HG03342 (cell line): ENCODE measurements around the gene ADH4.
"Not testable (repeated sequence)": the region's sequence is repeated elsewhere in the genome, so short reads cannot be mapped to it uniquely, and the experiment has no call there.

ENCODE experiments used
- ATAC-seq: cut with Tn5 transposase; IDR thresholded peaks from one replicate; pipeline ENCODE4 v1.9.1; 2021; ENCODE audit warnings: mild to moderate bottlenecking, moderate library complexity; ENCODE audit not compliant: unreplicated experiment

The ADH4 gene

GRCh38 chr4:99084595-99084994 is 59.5 kb downstream of the ADH4 start:
- ATAC-seq, result no peak

GRCh38 chr4:99082192-99082591 is 61.9 kb downstream of the ADH4 start:
- ATAC-seq, result no peak

- ATAC-seq, result not testable (repeated sequence)
These were observed 63.2 kb downstream of the ADH4 start for GRCh38 chr4:99080869-99081268.

- ATAC-seq, result no peak
These were observed 64.3 kb downstream of the ADH4 start for GRCh38 chr4:99079625-99080295.

- no peak for ATAC-seq
These were observed 65.0 kb downstream of the ADH4 start for GRCh38 chr4:99078931-99079624.

GRCh38 chr4:99078336-99078735 is 65.8 kb downstream of the ADH4 start:
- ATAC-seq, result no peak

GRCh38 chr4:99077177-99077576 is 66.9 kb downstream of the ADH4 start:
- ATAC-seq, result no peak

- no peak for ATAC-seq
These were observed 67.7 kb downstream of the ADH4 start for GRCh38 chr4:99076292-99076976.

- ATAC-seq, result no peak
These were observed 69.3 kb downstream of the ADH4 start for GRCh38 chr4:99074816-99075215.
